ENCODE data around the gene CCL19.
A peak's percentile ranks its signal among the peaks of the same experiment; 100 is the strongest.

The CCL19 gene

GRCh38 chr9:34694811-34695210 is 3.7 kb upstream of the CCL19 start:
- no peak for DNase-seq (ENCODE audit: low read depth)

- DNase-seq (ENCODE audit: low read depth) = no peak
Observed at GRCh38 chr9:34693560-34693959, 2.5 kb upstream of the CCL19 start.

DNA sequence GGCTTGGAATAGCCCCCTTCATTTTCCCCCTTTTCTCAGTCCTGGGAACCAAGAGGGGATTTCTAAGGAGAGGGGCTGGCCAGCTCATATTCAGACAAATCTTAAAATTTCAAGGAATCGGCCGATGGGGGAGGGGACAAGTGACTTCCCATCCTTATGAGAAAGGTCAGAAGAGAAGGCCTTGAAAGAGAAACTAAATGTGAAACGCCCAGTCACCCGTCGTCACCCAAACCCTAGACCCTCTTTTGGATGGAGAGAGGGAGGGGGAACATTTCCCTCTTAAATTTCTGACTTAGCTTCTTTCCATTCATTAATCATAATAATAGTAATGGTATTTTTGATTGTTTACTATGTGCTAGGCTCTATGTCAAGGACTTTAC is 850 bp upstream of the CCL19 start:
- DNase-seq (ENCODE audit: low read depth) = no peak

DNA sequence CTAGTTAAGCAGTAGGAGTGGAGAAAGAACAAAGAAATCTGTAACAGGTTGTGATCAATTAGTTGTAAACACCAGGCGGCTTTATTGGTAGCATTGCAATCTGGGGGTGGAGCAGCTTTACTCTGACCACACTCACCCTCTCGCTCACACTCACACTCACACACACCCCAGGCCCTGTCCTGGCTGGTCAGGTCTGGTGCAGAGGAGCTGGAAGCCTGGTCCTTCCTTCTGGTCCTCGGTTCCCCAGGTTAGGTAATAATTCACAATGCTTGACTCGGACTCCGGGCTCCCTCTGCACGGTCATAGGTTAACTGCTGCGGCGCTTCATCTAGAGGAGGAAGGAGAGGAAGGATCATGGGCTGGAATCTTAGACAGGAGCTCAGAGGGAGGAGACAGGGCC is 1.6 kb downstream of the CCL19 start:
- DNase-seq (ENCODE audit: low read depth) = no peak

DNA sequence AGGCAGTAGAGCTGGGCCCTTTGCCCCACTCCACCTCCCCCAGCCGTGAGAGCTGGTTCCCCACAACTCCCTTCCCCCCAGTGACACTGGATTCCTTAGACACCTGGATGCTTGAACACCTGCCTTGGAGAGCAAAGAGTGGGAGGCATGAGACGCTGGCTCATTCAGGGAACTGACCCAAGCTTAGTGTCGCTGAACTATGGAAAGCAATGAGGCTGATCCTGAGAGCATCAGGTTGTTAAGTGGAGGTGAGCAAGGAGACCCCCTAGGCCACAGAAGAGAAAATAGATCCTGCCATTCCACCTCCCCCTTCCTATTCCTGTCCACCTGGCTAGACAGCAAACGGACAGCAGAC is 2.0 kb downstream of the CCL19 start:
- no peak for DNase-seq (ENCODE audit: low read depth)

DNA sequence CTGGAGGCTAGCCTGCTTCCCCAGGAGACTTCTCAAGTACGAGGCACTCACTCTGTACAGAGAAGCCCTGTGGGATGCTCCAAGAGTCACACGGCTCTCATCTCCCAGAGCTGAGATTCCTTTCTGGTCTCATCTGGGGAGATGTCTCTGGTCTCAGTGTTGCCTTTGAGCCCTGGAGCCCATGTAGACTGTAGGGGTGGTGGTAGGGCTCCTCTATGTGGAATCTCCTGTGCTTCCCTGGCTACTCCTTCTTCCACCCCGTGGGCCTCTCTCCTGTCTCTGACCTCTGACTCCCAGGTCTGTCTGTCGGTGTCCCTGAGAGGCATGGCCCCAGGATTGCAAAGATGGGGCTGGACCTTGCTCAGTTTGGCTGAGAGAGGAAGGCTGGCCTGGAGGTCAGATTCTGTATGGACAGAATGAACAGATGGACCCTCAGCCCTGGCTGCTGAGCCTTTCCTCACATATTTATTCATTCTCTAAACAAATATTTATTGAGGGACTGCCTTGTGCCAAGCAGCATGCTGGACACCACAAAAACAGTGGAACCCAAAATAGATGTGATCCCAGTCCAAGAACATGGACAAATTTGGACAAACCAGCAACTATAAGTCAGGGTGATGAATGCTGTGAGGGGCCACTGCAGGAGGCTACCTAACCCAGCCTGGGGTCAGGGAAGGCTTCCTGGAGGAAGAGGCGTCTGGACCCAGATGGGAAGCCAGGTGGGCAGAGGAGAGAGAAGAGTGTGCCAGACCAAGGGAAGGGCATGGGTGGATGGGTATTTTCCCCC is 2.6 kb downstream of the CCL19 start:
- DNase-seq (ENCODE audit: low read depth) = no peak

GRCh38 chr9:34687276-34688030 is 3.6 kb downstream of the CCL19 start:
- no peak for DNase-seq (ENCODE audit: low read depth)

DNA sequence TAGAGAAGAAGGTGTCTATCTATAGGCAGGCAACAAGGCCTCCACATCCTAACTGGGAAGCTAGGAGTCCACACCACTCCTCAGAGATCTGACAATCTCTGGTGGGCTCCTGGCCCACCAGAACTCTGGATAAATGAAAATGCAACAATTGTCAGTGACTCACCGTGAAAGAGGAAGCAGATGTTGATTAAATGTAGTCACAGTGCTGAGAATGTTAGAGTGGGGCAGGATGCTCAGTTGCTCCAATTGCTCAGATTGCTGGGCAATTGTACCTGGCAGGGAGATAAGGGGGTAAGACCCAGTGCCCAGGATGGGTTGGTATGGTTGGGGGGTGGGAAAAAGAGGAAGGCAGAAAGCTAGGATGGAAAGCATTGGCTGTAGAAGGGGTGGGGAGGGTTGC is 4.3 kb downstream of the CCL19 start:
- no peak for DNase-seq (ENCODE audit: low read depth)

DNA sequence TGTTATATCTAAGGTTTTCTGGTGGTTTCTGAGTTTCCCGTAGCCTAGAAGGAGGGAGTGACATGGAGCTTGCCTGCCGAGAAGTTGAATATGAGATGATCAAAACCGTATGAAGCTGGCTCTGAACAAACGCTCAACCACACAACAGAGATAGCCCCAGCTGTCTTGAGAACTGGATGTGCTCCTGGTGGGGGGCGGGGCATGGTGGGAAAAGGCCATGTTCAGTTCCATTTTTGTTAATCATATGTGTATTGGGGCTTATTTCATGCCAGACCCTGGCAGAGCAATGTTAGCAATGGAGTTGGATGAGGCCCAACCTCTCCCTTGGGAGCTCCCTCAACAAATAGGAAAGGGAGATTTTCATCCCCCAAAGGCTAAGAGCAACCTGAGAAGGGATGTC is 4.8 kb downstream of the CCL19 start:
- DNase-seq (ENCODE audit: low read depth) = peak; percentile 65

DNA sequence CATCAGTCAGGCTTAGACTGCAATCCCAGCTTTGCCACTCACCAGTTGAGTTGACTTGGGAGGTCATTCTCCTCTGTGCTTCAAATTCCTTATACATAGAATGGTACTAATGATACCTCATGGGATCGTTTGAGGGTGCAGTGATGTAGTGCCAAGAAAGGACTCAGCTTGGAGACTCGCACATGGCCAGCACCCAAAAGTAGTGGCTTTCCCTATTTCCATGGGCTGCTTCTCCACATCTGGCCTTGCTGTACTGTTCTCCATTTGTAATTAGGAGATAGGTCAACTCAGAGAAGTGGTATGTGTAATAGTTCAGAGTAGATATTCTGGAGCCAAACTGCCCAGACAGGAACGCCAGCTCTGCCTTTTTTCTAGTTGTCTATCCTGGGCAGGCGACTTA is 5.5 kb downstream of the CCL19 start:
- DNase-seq (ENCODE audit: low read depth) = no peak

DNA sequence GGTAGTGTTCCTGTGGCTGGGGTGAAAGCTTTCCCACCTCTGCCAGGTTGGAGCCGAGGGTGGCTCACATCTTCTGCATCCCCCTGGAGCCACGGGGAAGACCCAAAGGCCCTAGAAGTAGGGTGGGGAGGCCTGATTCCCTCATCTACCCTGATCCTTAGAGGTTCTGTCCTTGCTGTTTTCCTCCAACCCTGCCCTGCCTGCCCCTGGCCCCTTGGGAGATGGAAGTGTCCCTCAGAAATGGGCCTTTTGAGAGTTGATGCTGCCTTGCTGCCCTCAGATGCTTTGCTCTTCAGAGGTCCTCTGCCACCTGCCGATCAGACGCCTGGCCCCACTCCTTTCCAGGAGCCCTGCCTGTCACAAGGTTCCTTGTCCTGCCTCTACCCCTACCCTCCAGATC is 6.3 kb downstream of the CCL19 start:
- no peak for DNase-seq (ENCODE audit: low read depth)

- DNase-seq (ENCODE audit: low read depth) = no peak
Observed at GRCh38 chr9:34684145-34684544, 6.9 kb downstream of the CCL19 start.

- DNase-seq (ENCODE audit: low read depth) = no peak
Observed at GRCh38 chr9:34675869-34676268, 15.2 kb downstream of the CCL19 start.

- DNase-seq (ENCODE audit: low read depth) = peak; percentile 49
Observed at GRCh38 chr9:34675048-34675714, 15.9 kb downstream of the CCL19 start.

DNA sequence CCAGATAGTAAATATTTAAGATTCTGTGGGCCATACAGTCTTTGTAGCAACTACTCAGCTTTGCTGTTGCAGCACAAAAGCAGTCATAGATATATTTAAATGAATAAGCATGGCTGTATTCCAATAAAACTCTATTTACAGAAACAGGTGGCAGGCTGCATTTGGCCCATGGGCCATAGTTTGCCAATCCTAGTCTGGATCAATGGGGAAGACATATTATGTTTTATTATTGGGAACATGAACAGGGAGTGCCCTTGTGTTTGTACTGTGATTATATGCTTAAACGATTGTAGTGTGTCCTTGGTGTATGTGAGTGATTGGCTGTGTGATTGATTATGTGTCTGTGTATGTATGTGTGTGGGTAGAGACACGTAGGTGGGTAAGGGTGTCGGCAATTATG is 16.6 kb downstream of the CCL19 start:
- DNase-seq (ENCODE audit: low read depth) = no peak

DNA sequence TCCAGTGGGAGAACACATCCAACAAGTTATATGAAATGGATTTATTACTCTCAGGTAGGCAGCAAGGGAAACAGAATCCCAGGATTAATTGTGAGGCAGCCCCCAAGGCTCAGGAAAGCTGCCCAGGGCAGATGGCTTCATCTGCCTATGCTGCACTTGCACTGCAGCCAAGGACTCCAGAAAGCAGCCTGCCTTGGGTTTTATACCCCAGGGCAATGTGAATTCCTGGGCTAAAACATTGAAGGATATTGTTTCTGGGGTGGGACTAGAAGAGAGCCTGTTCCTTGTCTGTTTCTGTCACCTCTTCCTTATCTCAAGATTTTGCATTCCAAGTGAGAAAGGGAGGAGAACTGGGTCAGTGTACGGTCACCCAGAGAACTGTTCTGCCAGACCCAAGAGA is 19.8 kb downstream of the CCL19 start:
- no peak for DNase-seq (ENCODE audit: low read depth)

- no peak for DNase-seq (ENCODE audit: low read depth)
Observed at GRCh38 chr9:34669809-34670562, 21.1 kb downstream of the CCL19 start.

GRCh38 chr9:34665381-34666250 is 25.5 kb downstream of the CCL19 start:
- DNase-seq (ENCODE audit: low read depth) = peak; percentile 93

DNA sequence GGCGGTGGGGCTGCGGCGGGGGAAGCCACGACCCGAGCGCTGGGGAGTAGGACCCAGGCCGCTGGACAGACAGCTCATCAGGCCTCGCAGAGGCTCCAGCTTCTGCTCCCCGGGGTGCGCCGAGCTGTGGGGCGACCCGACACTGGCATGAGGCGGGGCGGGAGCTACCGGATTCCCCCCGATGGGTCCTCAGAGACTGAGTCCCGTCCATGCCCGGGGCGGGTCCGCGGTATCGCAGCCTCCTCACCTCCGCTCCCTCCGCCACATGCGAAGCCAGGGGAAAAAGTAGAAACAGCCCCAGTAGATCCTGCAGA is 26.1 kb downstream of the CCL19 start:
- no peak for DNase-seq (ENCODE audit: low read depth)

DNA sequence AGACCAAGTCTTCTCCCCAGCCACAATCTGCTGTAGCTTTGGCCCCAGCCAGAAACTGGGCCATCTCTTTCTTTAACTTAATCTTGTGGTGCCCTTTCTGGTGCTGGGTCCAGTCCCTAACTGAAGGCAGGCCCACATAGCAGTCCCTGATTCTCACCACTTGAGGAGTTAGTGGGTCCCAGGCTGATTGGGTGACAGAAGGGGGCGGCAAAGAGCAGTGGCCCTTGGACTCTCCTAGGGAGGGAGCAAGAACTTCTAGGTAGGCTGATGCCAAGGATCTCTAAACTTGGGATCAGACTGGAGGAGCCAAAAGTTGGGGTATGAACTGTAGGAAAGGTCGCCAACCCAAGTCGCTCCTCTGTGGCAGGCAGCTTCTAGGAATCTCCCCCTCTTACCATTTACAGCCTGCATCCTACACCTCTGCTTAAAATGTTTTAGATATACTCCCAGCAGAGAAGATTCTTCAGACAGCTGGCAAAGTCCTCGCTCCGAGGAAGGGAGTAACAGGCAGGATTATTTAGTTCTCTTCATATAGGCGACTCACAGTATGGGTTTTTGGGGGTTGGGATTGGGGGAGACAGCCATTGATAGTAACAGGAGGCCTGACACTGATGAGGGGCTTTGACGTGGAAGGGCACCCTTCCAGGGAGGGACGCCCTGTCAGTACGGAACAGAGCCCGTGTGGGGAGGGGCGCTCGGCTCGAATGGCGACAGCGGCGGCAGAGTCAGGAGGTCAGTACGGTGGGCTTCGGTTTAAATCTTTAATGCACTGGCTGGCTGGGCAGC is 26.6 kb downstream of the CCL19 start:
- DNase-seq (ENCODE audit: low read depth) = peak; percentile 76

GRCh38 chr9:34663303-34663605 is 27.8 kb downstream of the CCL19 start:
- DNase-seq (ENCODE audit: low read depth) = no peak
